UCSD-AML1 (cell line): ENCODE measurements around the gene GATAD2A.

ENCODE experiments used
- DNase-seq: peaks from one replicate; lab custom pipeline; 2025; ENCODE audit not compliant: unreplicated experiment; lab: John Stamatoyannopoulos, UW

The GATAD2A gene

DNA sequence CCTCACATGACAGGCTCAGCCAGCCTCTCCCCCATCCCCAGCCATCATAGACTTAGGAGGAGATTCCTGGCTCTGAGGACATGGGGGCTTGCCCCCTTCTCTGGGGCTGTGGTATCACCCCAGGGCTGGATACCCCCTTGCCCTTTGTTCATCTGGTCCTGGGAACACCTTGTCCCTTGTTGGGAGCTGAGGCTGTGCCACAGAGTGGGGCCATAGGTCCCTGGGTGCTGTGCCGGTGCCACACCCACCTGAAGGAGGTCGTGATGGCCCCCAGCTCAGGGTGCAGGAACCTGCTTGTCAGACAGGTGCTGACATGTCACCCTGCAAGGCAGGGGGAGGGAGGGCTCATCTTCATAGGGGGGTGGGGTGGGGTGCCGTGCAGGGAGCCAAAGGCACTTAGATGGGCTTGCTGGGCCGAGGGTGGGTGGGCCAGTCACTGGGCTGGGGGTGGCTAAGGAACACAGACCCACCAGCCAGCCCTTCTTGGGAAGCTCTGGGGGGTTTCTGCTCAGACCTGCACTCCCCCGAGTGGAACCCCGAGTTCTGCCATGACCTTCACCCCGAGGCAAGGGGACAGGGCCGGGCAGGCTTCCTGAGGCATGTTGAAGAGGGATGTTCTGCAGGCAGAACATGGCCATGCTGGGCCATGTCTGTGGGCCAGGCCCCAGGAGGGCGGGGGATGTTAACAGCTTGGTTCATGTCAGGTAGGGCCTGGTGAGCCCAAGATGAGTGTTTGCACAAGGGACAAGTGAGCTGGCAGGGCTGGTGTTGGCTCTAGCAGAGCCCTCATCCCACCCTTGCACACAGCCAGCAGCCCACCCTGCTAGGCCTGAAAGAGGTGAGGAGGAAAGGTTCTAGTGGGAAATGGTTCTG lies 81.8 kb downstream of the GATAD2A start:
- DNase-seq = no peak

DNA sequence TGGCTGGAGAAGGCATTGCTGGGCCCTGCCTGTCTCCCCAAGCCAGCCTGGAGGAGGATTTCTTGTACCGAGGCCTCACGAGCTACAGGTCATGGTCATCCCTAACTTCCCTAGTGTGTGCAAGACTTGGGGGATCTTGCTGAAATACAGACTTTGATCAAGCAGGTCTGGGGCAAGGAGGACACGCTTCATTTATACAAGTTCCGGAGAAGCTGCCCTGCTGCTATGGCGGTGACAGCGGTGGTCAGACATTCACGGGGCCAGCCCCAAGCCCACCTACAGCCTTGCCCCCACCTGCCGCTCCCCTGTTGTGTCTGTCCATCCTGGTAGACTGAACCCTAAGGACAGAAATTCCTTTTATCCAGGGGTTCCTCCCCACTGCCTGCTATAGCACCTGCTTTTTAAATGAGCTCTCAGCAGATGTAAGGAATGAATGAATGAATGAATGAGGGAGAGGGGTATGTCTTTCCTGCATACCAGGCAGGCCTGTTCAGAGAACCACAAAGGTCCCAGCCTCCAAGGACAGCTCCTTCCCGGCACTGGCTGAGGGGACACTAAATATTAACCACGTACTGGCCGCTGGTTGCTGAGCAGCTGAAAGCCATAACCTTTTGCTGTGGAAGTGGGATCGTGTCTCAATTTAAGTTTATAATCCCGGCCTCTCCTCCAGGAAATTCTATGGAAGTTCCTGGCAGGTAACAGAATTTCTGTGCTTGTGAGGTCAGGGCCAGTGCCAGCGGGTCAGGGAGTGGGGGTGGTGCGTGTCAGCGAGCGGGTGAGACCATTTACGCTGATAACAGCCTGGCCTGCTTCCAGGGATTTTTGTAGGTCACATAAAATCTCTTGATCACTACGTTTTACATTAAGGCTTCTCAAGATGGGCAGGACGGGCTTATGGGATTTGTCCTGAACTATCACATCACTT lies 82.7 kb downstream of the GATAD2A start:
- DNase-seq = no peak

DNA sequence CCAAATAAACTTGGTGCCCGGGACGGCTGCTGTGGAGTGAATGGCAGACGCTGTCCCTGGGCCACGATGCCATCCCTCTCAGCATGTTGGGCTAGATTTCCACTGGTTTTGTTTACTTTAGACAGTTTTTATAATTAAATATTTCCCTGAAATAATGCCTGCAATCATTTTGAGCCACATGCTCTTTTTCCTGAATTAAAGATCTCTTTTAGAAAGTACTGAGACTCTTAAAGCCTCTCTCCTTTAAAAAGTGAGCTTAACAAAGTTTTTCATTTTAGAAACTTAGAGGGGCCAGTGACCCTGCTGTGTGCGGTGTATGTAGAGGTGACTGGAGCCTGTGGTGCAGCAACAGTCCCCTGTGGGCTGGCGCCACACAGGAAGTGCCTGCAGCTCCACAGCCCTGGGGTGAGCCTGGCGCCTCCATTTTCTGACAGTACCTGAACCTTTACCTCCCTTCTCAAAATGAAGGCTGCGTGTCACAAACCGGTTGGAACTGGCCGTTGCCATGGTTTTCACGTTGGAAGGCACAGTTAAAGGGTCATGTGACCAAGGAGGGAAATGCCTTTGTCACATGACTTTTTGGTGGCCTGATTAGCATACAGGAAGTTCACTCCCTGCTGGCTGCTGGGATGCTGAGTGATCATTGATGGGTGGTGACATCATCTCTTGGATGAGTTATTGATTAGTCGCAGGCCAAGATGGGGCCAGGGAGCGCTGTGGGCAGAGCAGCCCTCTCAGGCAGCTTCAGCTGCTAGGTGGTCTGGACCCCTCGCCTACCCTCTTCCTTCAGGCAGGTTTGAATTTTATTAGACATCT lies 83.6 kb downstream of the GATAD2A start:
- DNase-seq = peak; percentile 76

DNA sequence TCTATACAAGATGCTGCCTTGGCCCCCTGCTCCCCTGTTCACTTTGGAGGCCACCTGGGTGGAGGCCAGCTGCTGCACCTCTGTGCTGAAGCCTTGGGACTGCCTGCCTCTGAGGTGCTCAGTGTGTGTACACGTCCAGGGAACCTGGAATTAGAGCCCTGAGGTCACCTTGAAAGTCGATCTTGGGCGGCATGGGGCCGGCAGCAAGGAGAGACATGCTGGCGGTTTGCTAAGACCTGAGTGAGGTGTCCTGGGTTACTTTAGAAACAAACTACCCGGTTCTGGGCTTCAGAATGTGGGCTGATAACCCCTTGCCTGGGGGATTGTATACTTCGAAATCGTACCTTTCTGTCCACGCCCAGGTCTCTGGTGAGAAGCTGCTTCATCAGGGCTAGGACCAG lies 84.3 kb downstream of the GATAD2A start:
- DNase-seq = no peak

DNA sequence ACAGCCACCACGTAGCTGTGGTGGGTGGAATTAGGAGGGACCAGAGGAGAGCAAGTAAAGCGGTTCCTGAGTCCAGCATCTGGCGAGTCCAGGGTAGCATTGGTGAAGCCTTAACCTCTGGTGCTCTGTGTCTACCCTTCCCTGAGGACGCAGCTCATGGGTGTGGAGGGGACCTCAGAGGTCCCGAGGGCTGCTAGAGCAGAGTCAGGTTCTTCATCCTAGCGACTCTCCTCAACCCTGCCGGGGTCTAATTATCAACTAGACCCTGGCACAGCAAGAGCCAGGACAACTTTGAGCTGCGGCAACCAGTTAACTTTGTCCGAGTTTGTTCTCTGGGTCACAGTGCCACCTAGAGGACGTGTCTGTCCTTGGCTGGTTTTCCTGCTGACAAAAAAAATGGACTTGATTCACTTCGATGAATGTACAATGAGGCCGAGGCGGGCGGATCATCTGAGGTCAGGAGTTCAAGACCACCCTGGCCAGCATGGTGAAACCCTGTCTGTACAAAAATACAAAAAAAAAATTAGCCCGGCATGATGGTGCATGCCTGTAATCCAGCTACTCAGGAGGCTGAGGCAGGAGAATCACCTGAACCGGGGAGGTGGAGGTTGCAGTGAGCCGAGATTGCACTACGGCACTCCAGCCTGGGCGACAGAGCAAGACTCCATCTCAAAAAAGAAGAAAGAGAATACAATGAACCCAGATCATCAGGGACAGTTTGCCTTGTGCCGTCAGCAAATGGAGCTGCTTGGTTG lies 84.9 kb downstream of the GATAD2A start:
- DNase-seq = peak; percentile 67

DNA sequence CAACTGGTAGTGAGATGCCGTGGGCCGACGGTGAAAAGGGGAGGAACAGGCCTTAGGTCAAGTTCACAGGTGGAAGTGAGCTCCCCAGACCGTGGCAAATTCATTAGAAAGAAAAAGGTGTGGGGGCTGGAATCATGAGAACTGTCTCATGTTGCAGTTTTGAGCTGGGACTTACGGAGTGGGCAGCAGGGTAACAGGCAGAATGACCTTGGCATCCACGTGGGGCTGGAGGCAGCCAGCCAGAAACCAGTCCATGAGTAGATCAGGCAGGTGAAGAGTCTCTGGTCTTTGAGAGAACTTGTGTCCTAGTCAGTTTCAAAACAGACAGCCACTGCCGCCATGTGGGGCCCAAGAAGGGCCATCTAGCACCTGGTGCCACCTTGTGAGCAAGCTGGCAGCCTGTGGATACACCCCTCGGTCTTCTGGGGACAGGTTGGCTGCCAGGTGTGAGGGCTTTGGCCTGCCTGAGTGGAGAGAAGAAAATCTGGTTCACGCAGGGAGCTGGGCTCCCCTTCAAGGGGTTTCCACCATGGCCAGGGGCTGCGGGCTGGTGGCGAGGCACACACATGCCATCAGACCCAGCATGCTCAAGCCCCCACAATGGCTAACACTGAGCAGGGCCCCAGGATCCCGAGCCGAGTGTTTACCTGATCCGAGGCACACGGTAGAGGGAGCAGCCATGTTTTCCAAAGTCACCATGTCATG lies 86.0 kb downstream of the GATAD2A start:
- DNase-seq = no peak

DNA sequence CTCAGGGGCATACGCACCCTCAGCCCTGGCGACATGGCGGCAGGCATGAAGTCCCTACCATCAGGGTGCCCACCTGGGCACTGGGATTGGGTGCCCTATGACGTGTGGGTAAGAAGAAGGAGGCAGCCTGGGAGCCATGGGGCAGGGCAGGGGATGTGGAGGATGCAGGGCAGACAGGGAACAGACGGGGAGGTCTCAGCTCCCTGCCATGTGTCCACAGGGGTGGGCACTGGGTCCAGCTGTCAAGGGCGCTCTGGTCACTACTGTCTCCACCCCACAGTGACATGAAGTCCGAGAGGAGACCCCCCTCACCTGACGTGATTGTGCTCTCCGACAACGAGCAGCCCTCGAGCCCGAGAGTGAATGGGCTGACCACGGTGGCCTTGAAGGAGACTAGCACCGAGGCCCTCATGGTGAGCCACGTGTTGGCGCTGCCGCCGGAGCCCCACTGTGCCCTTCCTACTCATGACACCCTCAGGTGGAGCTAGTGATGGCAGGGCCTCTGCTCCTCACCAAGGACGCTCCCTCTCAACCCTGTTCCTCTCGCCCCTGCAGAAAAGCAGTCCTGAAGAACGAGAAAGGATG lies 86.6 kb downstream of the GATAD2A start:
- DNase-seq = no peak

DNA sequence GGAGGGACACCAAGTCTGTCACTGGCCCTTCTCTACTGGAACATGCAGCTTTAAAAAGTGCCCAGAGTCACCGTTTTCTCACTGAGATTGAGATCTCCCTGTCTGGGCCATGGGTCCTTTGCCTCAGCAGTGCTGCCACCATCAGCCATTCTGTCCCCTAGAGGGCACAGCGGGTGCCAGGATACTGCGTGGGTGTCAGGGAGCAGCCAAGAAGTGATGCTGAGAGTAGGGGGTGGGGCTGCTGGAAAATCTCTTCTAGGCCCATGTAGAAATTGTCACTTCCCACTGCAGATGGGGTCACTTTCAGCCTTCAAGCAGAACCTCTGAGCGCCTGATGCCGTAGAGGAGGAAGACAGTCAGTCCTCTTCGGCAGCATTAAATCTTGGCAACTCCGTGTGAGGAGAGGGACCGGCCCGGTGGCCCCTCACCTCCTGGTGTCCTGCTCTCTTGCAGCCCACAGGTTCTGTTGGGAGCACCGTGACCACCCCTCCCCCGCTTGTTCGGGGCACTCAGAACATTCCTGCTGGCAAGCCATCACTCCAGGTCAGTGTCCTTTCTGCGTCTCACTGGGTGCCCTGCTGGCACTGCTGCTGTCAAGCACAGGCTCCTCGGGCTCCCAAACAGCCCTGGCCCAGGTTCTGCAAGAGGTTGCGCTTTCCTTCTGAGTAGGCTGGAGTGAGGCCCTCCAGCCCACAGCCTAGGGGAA lies 88.5 kb downstream of the GATAD2A start:
- DNase-seq = no peak

DNA sequence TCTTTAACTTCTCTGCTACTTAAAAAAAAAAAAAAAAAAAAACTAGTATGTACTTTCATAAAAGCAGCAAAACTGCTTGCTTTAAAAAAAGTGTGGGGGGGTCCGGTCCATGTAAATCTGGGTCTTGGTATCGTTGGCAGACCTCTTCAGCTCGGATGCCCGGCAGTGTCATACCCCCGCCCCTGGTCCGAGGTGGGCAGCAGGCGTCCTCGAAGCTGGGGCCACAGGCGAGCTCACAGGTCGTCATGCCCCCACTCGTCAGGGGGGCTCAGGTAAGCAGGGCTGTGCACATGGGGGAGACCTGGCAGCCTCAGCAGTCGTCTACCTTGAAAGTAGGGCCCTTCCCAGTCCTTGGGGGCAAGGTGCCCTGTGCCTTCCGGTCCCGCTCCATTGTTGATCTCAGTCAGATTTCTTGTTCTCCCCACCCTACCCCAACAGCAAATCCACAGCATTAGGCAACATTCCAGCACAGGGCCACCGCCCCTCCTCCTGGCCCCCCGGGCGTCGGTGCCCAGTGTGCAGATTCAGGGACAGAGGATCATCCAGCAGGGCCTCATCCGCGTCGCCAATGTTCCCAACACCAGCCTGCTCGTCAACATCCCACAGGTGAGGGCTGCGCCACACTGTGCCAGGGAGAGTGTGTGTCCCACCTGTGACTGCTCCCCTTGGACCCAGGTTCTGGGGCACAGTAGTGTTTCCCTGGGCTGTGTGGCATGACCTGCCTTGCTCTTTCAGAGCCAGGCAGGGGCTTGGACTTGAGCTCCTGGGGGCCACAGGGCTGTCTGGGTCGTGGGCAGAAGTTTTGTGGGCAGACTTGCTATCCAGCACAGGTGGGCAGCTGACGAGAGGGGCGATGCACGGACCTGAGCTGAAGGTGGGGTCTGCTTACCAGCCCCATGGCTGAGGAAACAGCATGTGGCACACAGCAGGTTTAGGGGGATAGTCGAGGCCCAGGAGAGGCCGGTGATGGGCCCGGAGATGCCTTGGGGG lies 90.4 kb downstream of the GATAD2A start:
- DNase-seq = no peak

DNA sequence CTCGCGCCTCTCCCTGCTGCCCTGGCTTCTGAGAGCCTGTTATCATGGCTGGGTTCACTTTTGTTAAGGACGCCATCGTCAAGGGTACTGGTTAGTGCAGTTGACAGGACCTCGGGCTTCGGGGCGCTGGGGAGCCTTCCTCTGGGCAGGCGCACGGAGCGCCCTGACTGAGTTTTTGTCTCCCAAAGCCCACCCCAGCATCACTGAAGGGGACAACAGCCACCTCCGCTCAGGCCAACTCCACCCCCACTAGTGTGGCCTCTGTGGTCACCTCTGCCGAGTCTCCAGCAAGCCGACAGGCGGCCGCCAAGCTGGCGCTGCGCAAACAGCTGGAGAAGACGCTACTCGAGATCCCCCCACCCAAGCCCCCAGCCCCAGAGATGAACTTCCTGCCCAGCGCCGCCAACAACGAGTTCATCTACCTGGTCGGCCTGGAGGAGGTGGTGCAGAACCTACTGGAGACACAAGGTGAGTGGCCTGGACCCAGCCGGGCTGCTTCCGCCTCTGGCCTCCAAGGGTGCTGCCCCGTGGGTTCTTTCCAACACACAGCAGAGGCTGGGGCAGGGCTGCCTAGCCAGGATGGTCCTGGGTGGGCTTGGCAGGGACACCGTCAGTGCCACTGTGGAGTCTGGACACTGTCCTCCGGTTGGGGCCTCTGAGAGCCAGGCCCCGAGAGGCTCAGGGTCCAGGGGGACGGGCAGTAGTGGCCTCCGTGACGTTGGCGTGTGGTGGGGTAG lies 92.9 kb downstream of the GATAD2A start:
- no peak for DNase-seq

DNA sequence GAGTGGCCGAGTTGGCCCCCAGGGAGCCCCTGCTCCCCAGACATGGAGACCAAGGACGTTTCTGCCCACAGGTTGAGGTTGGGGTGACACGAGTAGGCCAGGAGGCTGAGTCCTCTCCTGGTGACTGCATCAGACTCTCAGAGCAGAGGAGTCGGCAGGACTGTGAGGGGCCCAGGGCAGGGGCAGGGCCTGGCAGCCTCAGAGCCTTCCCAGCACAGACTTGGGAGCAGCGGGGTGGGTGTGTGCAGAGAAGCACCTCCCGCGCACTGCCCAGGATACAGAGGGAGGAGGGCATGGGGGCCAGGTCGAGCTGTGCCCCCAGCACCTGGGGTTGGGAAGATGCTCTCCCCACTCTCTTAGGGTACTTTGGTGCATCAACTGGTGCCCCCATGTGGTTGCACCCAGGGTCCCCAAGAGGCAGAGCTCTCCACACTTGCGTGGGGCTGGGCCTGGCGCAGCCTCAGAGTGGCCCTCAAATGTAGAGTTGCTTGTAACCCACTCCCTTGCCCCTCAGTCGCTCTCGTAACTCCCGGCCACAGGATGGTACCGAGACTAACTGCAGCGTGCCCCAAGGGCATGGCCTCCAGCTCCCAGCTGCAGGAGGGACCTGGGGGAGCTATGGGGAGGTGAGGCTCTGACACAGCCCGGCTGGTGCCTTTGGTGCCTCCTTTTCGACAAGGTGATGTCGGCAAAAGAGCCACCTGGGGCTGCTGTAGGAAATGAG lies 94.0 kb downstream of the GATAD2A start:
- DNase-seq = no peak

DNA sequence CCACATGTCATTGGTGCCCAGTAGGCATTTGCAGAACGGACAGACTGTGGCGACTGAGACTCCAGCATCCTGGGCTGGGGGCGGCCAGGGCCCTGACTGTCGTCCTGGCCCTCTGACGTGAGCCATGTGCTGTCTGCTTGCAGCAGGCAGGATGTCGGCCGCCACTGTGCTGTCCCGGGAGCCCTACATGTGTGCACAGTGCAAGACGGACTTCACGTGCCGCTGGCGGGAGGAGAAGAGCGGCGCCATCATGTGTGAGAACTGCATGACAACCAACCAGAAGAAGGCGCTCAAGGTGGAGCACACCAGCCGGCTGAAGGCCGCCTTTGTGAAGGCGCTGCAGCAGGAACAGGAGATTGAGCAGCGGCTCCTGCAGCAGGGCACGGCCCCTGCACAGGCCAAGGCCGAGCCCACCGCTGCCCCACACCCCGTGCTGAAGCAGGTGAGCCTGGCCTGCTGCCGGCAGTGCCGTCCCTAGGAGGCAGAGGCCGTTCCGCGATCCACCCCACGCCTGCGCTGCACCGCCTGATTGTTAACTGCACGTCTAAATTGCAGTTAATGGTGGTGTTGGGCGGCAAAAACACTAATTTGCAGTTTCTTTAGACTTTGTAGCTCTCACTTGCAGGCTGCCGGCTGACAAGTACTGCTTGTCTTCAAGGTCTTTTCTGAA lies 95.6 kb downstream of the GATAD2A start:
- no peak for DNase-seq

DNA sequence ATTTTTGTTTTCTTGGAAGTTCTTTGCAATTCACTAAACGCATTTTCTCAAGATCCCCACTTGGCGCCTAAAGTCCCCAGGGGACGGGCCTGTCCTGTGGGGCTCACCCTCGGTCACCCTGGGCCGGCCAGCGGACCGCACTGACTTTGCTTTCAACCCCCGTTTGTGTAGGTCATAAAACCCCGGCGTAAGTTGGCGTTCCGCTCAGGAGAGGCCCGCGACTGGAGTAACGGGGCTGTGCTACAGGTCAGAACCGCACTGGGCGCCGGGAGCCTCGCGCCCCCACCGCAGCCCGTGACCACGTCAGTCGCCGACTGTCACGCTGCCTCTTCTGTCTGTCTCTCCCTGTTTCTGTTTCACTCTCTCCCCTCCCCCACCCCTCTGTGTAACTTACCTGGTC lies 96.3 kb downstream of the GATAD2A start:
- DNase-seq = no peak

DNA sequence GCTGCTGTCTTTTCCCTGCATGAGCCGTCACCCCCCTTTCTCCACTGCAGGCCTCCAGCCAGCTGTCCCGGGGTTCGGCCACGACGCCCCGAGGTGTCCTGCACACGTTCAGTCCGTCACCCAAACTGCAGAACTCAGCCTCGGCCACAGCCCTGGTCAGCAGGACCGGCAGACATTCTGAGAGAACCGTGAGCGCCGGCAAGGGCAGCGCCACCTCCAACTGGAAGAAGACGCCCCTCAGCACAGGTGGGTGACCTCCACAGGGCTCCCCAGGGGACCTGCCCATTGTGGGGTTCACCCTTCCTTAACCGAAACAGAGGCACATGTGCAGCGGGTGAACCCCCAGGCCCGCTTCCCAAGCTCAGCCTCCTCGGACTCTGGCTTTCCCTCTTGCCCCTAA lies 96.8 kb downstream of the GATAD2A start:
- DNase-seq = no peak

DNA sequence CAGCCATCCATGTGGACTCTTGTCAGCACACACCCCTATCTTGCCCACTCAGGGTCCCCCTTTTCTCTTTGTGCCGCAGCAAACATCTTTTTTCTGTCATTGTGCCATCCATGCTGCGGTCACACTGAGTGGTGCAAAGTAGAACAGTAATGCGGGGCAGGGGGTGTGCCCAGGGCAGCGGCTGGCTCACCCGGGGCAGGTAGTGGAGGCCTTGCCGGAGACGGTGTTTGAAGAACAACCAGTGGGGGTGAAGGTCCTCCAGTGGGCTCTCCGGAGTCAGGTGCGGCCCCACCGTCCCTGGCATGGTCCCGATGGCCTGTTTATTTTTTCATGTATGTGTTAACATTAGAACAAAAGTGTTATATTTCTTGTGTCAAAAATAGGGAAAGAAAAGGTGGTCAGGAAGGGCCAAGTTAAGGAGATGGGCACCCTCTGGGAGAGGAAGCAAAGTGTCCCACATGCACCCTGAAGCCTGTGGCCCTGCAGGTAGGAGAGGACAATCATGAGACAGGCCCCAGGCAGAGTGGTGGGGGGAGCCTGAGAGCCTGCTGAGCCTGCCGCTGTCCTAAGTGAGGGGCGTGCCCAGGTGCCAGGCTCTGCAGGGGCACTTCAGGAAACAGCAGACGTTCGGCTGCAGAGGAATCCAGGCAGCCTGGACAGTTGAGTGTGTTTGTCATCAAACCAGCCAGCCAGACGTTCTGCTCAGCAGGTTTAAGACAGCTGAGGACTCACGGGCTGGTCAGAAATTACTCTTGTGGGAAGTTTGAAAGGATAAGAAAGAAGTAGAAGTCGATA lies 97.5 kb downstream of the GATAD2A start:
- no peak for DNase-seq
